Putamen (tissue), 1 donor: ENCODE measurements around the gene ARHGEF40.

Source experiments
- DNase-seq: peaks from one replicate; pipeline ENCODE4 v3.0.0-alpha.2; 2016; ENCODE audit warnings: low spot score

ARHGEF40 gene

GRCh38 chr14:21098076-21098891 is 28.2 kb downstream of the ARHGEF40 start, which contains the start of gene ZNF219:
ZNF219 (minus strand) TSS chr14:21098655; CDS start chr14:21093591, 5,064 bp downstream.
- no peak for DNase-seq

GRCh38 chr14:21098892-21099595 is 28.9 kb downstream of the ARHGEF40 start:
- DNase-seq = no peak

DNA sequence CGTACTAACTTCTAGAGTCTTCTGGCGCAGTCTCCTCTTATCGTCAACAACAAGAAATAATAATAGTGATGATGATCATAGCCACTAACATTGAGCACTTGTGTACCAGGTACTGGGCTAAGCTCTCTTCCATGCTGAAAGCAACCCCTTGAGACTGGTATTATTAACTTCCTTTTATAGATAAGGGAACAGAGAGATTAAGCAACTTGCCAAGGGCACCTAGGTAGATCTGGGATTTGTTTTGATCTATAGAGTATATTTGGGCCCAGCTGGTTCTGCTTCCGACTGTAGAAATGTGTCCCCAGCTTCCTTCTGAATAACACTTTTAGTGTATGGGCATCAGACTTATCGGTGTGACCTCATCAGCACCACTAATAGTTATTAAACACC is 29.5 kb downstream of the ARHGEF40 start:
- no peak for DNase-seq

- no peak for DNase-seq
Measured at GRCh38 chr14:21100931-21101330, 30.8 kb downstream of the ARHGEF40 start, which contains the start of gene TMEM253. TMEM253 (plus strand) TSS chr14:21101066; CDS start chr14:21101344, 278 bp downstream.

DNA sequence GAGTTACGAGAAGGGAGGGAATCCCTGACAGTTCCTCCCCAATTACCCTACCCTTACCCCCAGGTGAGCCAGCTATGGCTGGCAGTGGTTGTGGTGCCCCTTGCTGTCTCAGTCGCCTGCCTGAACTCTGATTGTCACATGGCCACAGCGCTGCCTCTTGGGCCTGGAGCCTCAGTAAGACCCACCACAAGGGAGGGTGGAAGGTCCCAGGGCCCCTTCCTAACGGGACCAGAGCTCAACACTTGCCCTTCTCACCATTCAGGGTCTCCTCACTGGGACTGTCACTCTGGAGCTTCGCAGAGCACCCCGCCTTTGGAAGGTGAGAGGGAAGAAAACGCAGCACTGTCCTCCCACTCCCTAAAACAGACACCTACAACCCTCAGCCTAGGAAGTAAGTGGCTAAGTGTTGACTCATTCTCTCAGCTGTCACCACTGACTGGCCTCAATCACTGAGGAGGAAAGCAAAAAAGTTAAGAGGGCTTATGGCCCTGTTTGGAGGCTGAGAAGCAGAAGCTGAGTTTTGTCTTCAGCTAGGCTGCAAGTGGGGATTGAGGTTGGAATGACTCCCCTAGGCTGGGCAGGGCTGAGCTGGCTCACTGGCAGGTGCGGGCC is 31.8 kb downstream of the ARHGEF40 start:
- DNase-seq = no peak

DNA sequence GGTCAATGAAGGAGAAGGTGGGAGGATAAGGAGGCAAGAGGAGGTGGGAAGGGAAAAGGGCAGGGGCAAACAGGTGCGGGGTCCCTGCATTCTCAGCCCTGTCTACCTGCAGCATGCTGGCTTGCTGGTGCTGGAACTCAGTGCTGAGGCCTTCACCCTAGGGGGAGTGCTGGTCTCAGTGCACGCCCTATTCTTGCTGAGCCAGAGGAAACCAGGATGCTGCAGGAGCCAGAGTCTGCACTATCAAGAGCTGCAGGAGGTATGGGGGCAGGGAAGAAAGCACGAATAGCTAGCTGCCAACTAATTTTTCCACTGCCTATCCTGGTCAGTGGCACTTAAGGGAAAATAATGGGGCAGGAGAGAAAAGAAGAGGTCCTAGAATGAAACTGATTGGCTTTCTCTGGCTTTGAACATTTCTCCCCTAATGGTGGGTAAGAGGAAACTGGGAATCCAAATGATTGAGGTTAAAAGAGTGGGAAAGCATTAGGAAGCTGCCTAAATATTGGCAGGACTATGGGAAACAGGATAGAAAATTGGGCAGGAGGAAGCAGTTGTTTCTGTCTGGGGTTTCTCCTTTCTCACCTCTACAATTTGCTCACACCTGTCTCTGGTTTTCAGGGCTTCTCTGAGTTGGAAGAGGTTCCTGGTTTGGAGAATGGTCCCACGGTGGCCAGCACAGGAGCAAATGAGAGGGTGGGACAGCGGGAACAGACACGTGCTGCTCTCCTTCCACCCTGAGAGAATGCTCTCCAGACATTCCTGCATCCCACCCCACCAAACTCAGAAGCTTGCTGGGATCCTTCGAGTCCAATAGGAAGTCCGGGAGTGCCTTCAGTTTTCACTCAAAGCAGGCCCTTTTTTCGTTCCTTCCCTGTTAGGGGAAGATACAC is 32.7 kb downstream of the ARHGEF40 start:
- no peak for DNase-seq

DNA sequence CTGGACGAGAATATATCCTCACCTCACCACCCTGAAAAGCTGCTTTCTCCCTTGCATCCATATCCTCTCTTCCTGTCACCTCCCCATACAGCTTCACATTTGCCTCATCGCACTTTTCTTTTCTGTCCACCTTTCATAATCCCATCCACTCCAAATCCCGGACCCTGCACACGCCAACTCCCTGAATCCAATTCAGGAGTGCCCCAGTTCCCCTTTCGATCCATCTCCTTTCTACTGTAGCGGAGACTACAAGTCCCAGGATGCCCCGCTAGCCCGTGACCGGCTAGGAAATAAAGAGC is 33.3 kb downstream of the ARHGEF40 start:
- no peak for DNase-seq

DNA sequence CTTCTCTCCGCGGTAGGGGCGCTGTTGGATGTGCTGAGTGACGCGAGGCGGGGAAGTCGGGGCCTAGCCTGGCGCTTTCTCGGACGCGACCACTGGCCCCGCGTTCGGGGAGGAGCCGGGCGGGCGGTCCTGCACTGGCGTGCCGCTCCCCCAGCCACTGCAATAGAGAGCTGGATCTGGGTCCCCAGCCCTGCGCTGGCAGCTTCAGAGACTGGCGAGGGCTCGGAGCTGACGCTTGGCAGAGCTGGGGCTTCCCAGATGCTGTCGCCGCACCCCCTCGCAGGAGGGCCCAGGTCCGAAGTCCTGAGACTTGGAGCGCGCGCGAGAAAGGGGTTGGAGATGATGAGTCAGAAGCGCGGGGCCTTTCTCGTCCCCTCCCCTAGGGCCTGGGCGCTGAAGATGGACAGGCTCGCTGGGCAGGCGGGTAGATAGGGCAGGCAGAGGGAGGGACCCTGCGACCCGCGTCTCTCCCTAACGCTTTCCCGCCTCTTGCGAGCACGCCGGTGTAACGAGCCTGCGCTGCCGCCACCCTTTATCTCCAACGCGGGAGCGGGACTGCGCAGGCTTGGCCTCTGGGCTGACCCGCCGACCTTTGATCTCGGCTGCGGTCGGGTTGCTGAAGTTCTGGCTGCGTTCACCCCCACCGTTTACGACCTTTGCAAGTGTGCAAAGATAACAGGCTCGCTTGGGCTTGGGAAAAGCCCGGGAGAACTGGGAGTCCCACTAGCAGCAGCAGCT is 33.8 kb downstream of the ARHGEF40 start:
- peak; percentile 98 for DNase-seq

- DNase-seq = peak; percentile 85
Measured at GRCh38 chr14:21104448-21105060, 34.5 kb downstream of the ARHGEF40 start.

DNA sequence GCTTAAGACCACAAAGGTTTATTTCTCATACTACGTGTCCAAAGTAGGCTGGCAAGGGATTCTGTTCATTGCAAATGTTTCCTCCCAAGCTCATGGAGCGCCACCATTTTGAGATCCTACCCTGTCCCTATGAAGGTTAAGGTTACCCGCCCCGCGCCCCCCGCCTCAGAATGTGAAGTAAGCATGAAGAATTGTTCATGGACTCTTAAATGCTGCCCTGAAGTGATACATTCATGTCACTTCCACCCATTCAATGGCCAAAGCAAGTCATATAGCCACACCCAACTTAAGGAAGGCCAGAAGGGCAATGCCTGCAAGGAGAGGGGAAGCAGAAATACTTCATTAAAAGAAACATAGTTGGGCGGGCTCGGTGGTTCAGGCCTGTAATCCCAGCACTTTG is 35.0 kb downstream of the ARHGEF40 start:
- DNase-seq = no peak

GRCh38 chr14:21106176-21106497 is 36.0 kb downstream of the ARHGEF40 start:
- no peak for DNase-seq

GRCh38 chr14:21106498-21107282 is 36.6 kb downstream of the ARHGEF40 start:
- DNase-seq = peak; percentile 79

- DNase-seq = no peak
Measured at GRCh38 chr14:21107283-21107800, 37.2 kb downstream of the ARHGEF40 start.

- no peak for DNase-seq
Measured at GRCh38 chr14:21108791-21109190, 38.7 kb downstream of the ARHGEF40 start.

GRCh38 chr14:21109377-21110138 is 39.5 kb downstream of the ARHGEF40 start:
- no peak for DNase-seq

DNA sequence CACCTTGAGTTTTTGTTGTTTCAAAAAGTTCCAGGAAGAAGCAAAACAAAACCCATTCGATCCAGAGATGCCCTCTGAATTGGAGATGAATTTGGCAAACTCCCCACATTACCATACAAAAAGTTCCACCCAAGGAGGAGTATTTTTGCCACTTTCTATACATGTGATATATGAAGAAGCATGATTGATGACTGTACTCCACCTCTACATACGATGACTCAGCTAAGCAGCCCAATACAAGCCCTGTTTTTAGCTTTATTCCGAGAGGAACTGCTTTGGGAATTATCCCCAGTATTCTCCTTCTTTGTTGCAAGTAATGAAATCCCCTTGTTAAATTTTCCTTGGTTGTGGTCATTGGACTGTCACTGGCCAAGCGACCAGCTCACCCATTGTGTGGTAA is 42.2 kb downstream of the ARHGEF40 start:
- no peak for DNase-seq

- DNase-seq = no peak
Measured at GRCh38 chr14:21113369-21113768, 43.3 kb downstream of the ARHGEF40 start.

GRCh38 chr14:21118933-21119332 is 48.8 kb downstream of the ARHGEF40 start:
- no peak for DNase-seq

- DNase-seq = no peak
Measured at GRCh38 chr14:21120686-21121085, 50.6 kb downstream of the ARHGEF40 start.
